Activated T-cell treated with anti-CD3 and anti-CD28 coated beads, Interleukin-2, amount 50 U/mL, for 72 hours (primary cell): ENCODE results near the gene ATOH8. TPM values are rescaled to one million over a fixed set of nuclear protein-coding genes. Genes with fewer than 3 reads are reported as not detected.
"Not testable (repeated sequence)": the region's sequence is repeated elsewhere in the genome, so short reads cannot be mapped to it uniquely, and the experiment has no call there.

ENCODE experiments used
- ATAC-seq, 2 donors: fragments of 150-1000 bp; cut with Tn5 transposase; replicated peaks in 1 of 2; 2 replicates each; pipeline ENCODE4 v1.10.0; 2021; ENCODE audit warnings: moderate library complexity in 2 of 2, mild to moderate bottlenecking in 1 of 2
- DNase-seq, 2 donors: peaks; one replicate each; pipeline ENCODE4 v3.0.0; 2021 to 2022; ENCODE audit warnings: mixed read lengths in 1 of 2
- H3K27ac Mint-ChIP-seq: one replicate; pipeline ENCODE4 v1.8.0; 2022; ENCODE audit warnings: mild to moderate bottlenecking, moderate library complexity, mixed read lengths
- H3K27me3 Mint-ChIP-seq: one replicate; pipeline ENCODE4 v1.8.0; 2022; ENCODE audit warnings: low read depth, mixed read lengths
- H3K36me3 Mint-ChIP-seq, 2 donors: one replicate each; pipeline ENCODE4 v1.8.0; 2022; ENCODE audit warnings: mixed read lengths in 2 of 2, mild to moderate bottlenecking in 1 of 2; ENCODE audit not compliant: insufficient read depth in 2 of 2
- H3K4me1 Mint-ChIP-seq: one replicate; pipeline ENCODE4 v1.8.0; 2022; ENCODE audit warnings: low read depth, mixed read lengths
- H3K4me3 Mint-ChIP-seq, 2 donors: one replicate each; pipeline ENCODE4 v1.8.0; 2022; ENCODE audit warnings: mild to moderate bottlenecking in 2 of 2, mixed read lengths in 2 of 2, moderate library complexity in 2 of 2
- H3K9me3 Mint-ChIP-seq, 2 donors: one replicate each; pipeline ENCODE4 v1.8.0; 2022; ENCODE audit warnings: mixed read lengths in 2 of 2
- total RNA-seq, 2 donors: library from RNA; stranded (reverse); gene quantifications; one replicate each; pipeline ENCODE4 v1.2.3, GENCODE V29; 2022

ATOH8 gene
- total RNA-seq, 2 donors from 2014 or later: not detected

DNA sequence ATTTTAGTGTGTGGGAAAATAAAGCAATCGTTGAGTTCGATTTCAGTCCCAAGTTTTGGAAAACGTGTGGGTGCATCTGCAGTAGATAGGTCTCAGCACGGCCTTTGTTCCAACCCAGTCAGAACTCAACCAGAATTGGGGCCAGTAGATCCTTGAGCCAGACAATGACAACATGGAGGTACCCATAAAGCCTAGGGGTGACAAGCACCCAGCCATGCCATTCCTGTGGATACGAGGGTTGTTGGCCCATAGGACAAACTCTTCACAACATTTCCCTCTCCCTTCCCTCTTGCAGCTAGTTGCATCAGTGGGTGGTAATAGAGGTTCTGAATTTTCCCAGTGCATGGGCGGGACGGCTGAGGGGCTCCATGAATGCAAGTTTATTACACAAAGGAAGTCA is 74.9 kb downstream of the ATOH8 start:
- Mint-ChIP-seq H3K4me3 (no peak overlapping the region), H3K27me3 (peaks cover 9% of the 10 kb centered on the region), H3K4me1 (peaks cover 41% of the 10 kb centered on the region), H3K36me3 (peaks cover 0 to 1% of the 10 kb centered on the region in 2 donors), H3K9me3 (no peaks in the 10 kb centered on the region), H3K27ac (no peak overlapping the region)
- no peak for DNase-seq
- ATAC-seq: no peak

DNA sequence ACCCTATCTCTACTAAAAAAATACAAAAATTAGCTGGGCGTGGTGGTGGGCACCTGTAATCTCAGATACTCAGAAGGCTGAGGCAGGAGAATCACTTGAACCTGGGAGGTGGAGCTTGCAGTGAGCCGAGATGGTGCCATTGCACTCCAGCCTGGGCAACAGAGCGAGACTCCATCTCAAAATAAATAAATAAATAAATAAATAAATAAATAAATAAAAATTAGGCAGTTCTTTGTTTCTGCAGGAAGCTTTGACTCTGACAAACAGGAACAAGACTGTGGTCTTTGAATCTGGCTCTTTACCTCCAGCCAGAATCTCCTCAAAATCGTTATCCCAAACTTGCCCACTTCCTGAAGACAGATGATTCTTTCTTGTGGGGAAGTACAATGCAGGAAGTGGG is 75.6 kb downstream of the ATOH8 start:
- H3K4me1 Mint-ChIP-seq: peaks cover 41% of the 10 kb centered on the region
- not testable (repeated sequence) for H3K36me3 Mint-ChIP-seq, DNase-seq, H3K27me3 Mint-ChIP-seq, H3K27ac Mint-ChIP-seq, ATAC-seq, H3K9me3 Mint-ChIP-seq, H3K4me3 Mint-ChIP-seq

DNA sequence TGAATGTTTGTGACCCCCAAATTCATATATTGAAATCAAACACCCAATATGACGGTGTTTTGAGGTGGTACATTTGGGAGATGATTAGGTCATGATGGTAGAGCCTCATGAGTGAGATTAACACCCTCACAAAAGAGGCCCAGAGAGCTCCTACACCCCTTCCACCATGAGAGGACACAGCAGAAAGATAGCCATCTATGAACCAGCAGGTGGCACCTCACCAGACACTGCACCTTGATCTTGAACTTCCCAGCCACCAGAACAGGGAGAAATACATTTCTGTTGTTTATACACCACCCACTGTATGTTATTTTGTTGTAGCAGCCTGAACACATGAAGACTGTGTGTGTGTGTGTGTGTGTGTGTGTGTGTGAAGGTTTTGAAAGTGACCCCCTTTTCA is 76.9 kb downstream of the ATOH8 start:
- Mint-ChIP-seq H3K27me3 (peaks cover 9% of the 10 kb centered on the region), H3K36me3 (peaks cover 3 to 4% of the 10 kb centered on the region in 2 donors), H3K9me3 (peaks cover 1 to 2% of the 10 kb centered on the region in 2 donors), H3K27ac (no peak overlapping the region), H3K4me1 (peaks cover 41% of the 10 kb centered on the region), H3K4me3 (no peak overlapping the region)
- ATAC-seq: peak; percentile 35 to 40
- DNase-seq: no peak

DNA sequence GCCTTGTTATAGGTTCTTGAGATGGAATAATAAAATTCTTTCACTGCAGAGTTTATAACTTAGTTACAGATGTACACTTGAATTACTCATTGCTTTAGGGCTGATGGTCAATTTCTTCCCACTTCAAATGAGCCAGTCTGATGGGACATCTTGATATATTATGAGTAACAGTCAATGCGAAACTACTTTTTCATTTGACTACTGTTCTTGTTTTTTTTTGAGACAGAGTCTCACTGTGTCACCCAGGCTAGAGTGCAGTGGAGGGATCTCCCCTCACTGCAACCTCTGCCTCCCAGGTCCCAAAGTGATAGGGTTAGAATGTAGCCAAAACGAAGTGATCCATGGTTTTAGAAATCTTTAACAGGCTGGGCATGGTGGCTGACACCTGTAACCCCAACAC is 77.9 kb downstream of the ATOH8 start:
- peaks cover 3 to 4% of the 10 kb centered on the region in 2 donors for H3K36me3 Mint-ChIP-seq
- peaks cover 1 to 4% of the 10 kb centered on the region in 2 donors for H3K9me3 Mint-ChIP-seq
- ATAC-seq (peak; percentile 68 to 75), DNase-seq (no peak)
- H3K4me3 Mint-ChIP-seq: no peak overlapping the region
- peaks cover 8% of the 10 kb centered on the region for H3K27me3 Mint-ChIP-seq
- no peak overlapping the region for H3K27ac Mint-ChIP-seq
- peaks cover 41% of the 10 kb centered on the region for H3K4me1 Mint-ChIP-seq

DNA sequence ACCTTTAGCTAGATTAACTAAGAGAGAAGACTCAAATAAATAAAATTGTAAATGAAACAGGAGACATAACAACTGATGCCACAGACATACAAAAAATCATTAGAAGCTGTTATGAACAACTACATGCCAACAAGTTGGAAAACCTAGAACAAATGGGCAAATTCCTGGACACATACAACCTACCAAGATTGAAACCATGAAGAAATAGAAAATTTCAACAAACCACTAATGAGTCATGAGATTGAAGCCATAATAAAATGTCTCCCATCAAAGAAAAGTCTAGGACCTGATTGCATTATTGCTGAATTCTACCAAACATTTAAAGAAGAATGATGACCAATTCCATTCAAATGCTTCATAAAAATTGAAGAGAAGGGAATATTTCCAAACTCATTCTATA is 80.7 kb downstream of the ATOH8 start:
- DNase-seq (no peak), ATAC-seq (no peak)
- peaks cover 3 to 4% of the 10 kb centered on the region in 2 donors for H3K36me3 Mint-ChIP-seq
- H3K9me3 Mint-ChIP-seq: peaks cover 1 to 4% of the 10 kb centered on the region in 2 donors
- H3K27ac Mint-ChIP-seq: no peak overlapping the region
- H3K4me1 Mint-ChIP-seq: peaks cover 22% of the 10 kb centered on the region
- no peaks in the 10 kb centered on the region for H3K27me3 Mint-ChIP-seq
- H3K4me3 Mint-ChIP-seq: no peak overlapping the region

Other genes with a start within 250 kb of the ATOH8 start
- gene MAT2A, start 214.8 kb upstream of the ATOH8 start, total RNA-seq: 100 to 1,000 TPM; 253 to 255 TPM
- 10 to 100 TPM; 17.8 to 20.3 TPM for gene GGCX, start 192.5 kb upstream of the ATOH8 start, total RNA-seq
- 10 to 100 TPM; 85.0 to 89.5 TPM for gene VAMP8, start 176.4 kb upstream of the ATOH8 start, total RNA-seq
- gene VAMP5, start 169.6 kb upstream of the ATOH8 start, total RNA-seq: 10 to 100 TPM; 73.3 to 78.9 TPM
- gene RNF181, start 158.2 kb upstream of the ATOH8 start, total RNA-seq: 100 to 1,000 TPM; 114 to 129 TPM
- gene TMEM150A, start 151.3 kb upstream of the ATOH8 start, total RNA-seq: 1 to 10 TPM; 3.5 to 4.1 TPM
- gene C2orf68, start 141.9 kb upstream of the ATOH8 start, total RNA-seq: 10 to 100 TPM; 38.9 to 48.9 TPM
- 10 to 100 TPM; 64.1 to 79.7 TPM for gene USP39, start 137.8 kb upstream of the ATOH8 start, total RNA-seq
- not detected for gene SFTPB, start 85.8 kb upstream of the ATOH8 start, total RNA-seq
- 100 to 1,000 TPM in 1 of 2 donors, 10 to 100 TPM in 1; 23.8 to 143 TPM for gene GNLY, start 59.6 kb upstream of the ATOH8 start, total RNA-seq
- gene ST3GAL5, start 135.0 kb downstream of the ATOH8 start, total RNA-seq: 10 to 100 TPM; 10.4 to 11.3 TPM